IMR-90 (cell line): ENCODE measurements around the gene PRCD. TPM values are rescaled to one million over a fixed set of nuclear protein-coding genes. Genes with fewer than 3 reads are reported as not detected.
"Not testable (repeated sequence)": the region's sequence is repeated elsewhere in the genome, so short reads cannot be mapped to it uniquely, and the experiment has no call there.

Experiments
- ATAC-seq: fragments of 200-7000 bp; cut with Tn5 transposase; 2 replicates; pipeline ENCODE4 v1.9.1; 2020; ENCODE audit warnings: low read depth, mild to moderate bottlenecking, moderate library complexity
- BruUV-seq: library from RNA; stranded (reverse); fragments of 400-500 nt; replicated peaks from 2 replicates; lab custom pipeline; 2021; lab: Mats Ljungman, UMichigan
- CTCF ChIA-PET: fragments of 300-600 bp; formaldehyde crosslinking; extraction: SDS; loops from one replicate; lab custom pipeline; 2021; ENCODE audit warnings: antibody characterized with exemption; lab: Yijun Ruan, JAX
- POLR2A ChIA-PET: fragments of 300-600 bp; sonication (Branson Sonifier 250); formaldehyde crosslinking; loops from one replicate; lab custom pipeline; 2022; ENCODE audit warnings: antibody characterized with exemption; ENCODE audit not compliant: unreplicated experiment; lab: Charles Lee
- DNase-seq: peaks from one replicate; pipeline ENCODE4 v3.0.0; 2013
- H2AFZ ChIP-seq: replicated peaks from 2 replicates; pipeline ENCODE3; 2013; ENCODE audit warnings: low read length, mild to moderate bottlenecking; ENCODE audit not compliant: poor library complexity
- H2AK5ac ChIP-seq: 2 replicates; pipeline ENCODE4 v1.6.1; 2013; ENCODE audit warnings: low read depth, low read length, inconsistent platforms
- H2AK9ac ChIP-seq: replicated peaks from 2 replicates; pipeline ENCODE3; 2013; ENCODE audit warnings: mild to moderate bottlenecking, low read depth, low read length, moderate library complexity; ENCODE audit not compliant: poor library complexity
- H2BK120ac ChIP-seq: 2 replicates; pipeline ENCODE4 v1.6.1; 2013; ENCODE audit warnings: low read depth, low read length, inconsistent platforms
- H2BK15ac ChIP-seq: 3 replicates; pipeline ENCODE4 v1.6.1; 2013; ENCODE audit warnings: low read depth, low read length, inconsistent platforms
- H2BK20ac ChIP-seq: 2 replicates; pipeline ENCODE4 v1.6.1; 2013; ENCODE audit warnings: low read depth, mild to moderate bottlenecking, inconsistent platforms, low read length, moderate library complexity
- H2BK5ac ChIP-seq: 2 replicates; pipeline ENCODE4 v1.6.1; 2013; ENCODE audit warnings: mild to moderate bottlenecking, low read depth, low read length, inconsistent platforms; ENCODE audit not compliant: poor library complexity, severe bottlenecking
- H3K14ac ChIP-seq: replicated peaks from 2 replicates; pipeline ENCODE4 v1.6.1; 2013; ENCODE audit warnings: low read depth, low read length, inconsistent platforms
- H3K18ac ChIP-seq: 2 replicates; pipeline ENCODE4 v1.6.1; 2013; ENCODE audit warnings: low read depth, low read length, control low read depth
- H3K23ac ChIP-seq: 2 replicates; pipeline ENCODE4 v1.6.1; 2013; ENCODE audit warnings: low read depth, low read length, inconsistent platforms
- H3K27ac ChIP-seq: 2 replicates; pipeline ENCODE4 v1.5.1; 2013; ENCODE audit warnings: mild to moderate bottlenecking, control low read depth, low read length; ENCODE audit not compliant: insufficient read depth
- H3K27me3 ChIP-seq: 2 replicates; pipeline ENCODE4 v1.6.1; 2013; ENCODE audit warnings: low read length; ENCODE audit not compliant: control insufficient read depth, insufficient read depth
- H3K36me3 ChIP-seq: 2 replicates; pipeline ENCODE4 v1.6.1; 2013; ENCODE audit warnings: low read length, mixed read lengths; ENCODE audit not compliant: control insufficient read depth, insufficient read depth
- H3K4ac ChIP-seq: 2 replicates; pipeline ENCODE4 v1.6.1; 2013; ENCODE audit warnings: low read depth, low read length, inconsistent platforms
- H3K4me1 ChIP-seq: 2 replicates; pipeline ENCODE4 v1.6.1; 2013; ENCODE audit warnings: low read length, mixed read lengths; ENCODE audit not compliant: control insufficient read depth, insufficient read depth
- H3K4me2 ChIP-seq: 2 replicates; pipeline ENCODE4 v1.6.1; 2013; ENCODE audit warnings: low read depth, mild to moderate bottlenecking, control low read depth, low read length, moderate library complexity
- H3K4me3 ChIP-seq: 2 replicates; pipeline ENCODE4 v1.5.1; 2013; ENCODE audit warnings: low read depth, mild to moderate bottlenecking, control low read depth, low read length, moderate library complexity; ENCODE audit not compliant: insufficient read depth
- H3K56ac ChIP-seq: 2 replicates; pipeline ENCODE4 v1.6.1; 2013; ENCODE audit warnings: low read length, inconsistent platforms; ENCODE audit not compliant: insufficient read depth; ENCODE audit errors: extremely low read depth
- H3K79me1 ChIP-seq, 2 experiments: 2 replicates each; pipeline ENCODE4 v1.6.1; 2013; ENCODE audit warnings: low read length in 2 of 2, inconsistent platforms in 1 of 2, low read depth in 1 of 2
- H3K9ac ChIP-seq: 2 replicates; pipeline ENCODE4 v1.6.1; 2013; ENCODE audit warnings: low read depth, low read length, control low read depth
- H3K9me1 ChIP-seq: 2 replicates; pipeline ENCODE4 v1.6.1; 2013; ENCODE audit warnings: low read length, inconsistent platforms; ENCODE audit not compliant: insufficient read depth
- H3K9me3 ChIP-seq: 2 replicates; pipeline ENCODE4 v1.6.1; 2013; ENCODE audit warnings: low read length; ENCODE audit not compliant: control insufficient read depth, insufficient read depth
- H4K20me1 ChIP-seq: 2 replicates; pipeline ENCODE4 v1.6.1; 2013; ENCODE audit warnings: low read length, inconsistent platforms; ENCODE audit not compliant: insufficient read depth
- H4K5ac ChIP-seq: 2 replicates; pipeline ENCODE4 v1.6.1; 2013; ENCODE audit warnings: mild to moderate bottlenecking, low read depth, low read length, control low read depth
- H4K8ac ChIP-seq, 2 experiments: 2 replicates each; pipeline ENCODE4 v1.6.1; 2013; ENCODE audit warnings: low read depth in 2 of 2, low read length in 2 of 2, control low read depth in 1 of 2, inconsistent platforms in 1 of 2
- H4K91ac ChIP-seq: 2 replicates; pipeline ENCODE4 v1.6.1; 2013; ENCODE audit warnings: low read depth, low read length, inconsistent platforms; ENCODE audit not compliant: insufficient read depth
- WGBS, 2 experiments: methylation state at CpG; one replicate each; pipeline versions ENCODE4 v1.1.5 to v1.1.7; 2013; ENCODE audit warnings: missing lambda C conversion rate in 2 of 2; ENCODE audit not compliant: insufficient read length in 1 of 2; ENCODE audit errors: extremely low coverage in 2 of 2; 5-methylcytosine and 5-hydroxymethylcytosine counted together
- dilution Hi-C: fragments of 300-500 bp; cut with HindIII; formaldehyde crosslinking; loops from one replicate; pipeline ENCODE4 v1.14.3; 2018; ENCODE audit warnings: low sequenced_read_pairs; ENCODE audit not compliant: unreplicated experiment
- in situ Hi-C: fragments of 300-500 bp; cut with MboI; formaldehyde crosslinking; loops from 3 replicates; pipeline ENCODE4 v1.14.3; 2019; ENCODE audit warnings: low sequenced_read_pairs, inconsistent platforms, mixed read lengths
- intact Hi-C: fragments of 100-400 bp; cut with micrococcal nuclease; formaldehyde crosslinking; loops from 2 replicates; pipeline ENCODE4 v1.10.0; 2022
- polyA plus RNA-seq, 3 experiments: library from polyadenylated mRNA; depleted of rRNA; stranded (reverse); fragments of >200 nt; gene quantifications; 2 replicates each; pipeline ENCODE4 v1.2.3, GENCODE V29; 2012; ENCODE audit warnings: low replicate concordance in 1 of 3
- total RNA-seq: library from RNA; depleted of rRNA; stranded (reverse); fragments of >200 nt; gene quantifications from 2 replicates; pipeline ENCODE4 v1.2.3, GENCODE V29; 2012

Gene PRCD
- total and polyA plus RNA-seq, 2 of the 4 experiments (the other 2 are of a cell fraction), result 0.32 TPM; not detected in 1

DNA sequence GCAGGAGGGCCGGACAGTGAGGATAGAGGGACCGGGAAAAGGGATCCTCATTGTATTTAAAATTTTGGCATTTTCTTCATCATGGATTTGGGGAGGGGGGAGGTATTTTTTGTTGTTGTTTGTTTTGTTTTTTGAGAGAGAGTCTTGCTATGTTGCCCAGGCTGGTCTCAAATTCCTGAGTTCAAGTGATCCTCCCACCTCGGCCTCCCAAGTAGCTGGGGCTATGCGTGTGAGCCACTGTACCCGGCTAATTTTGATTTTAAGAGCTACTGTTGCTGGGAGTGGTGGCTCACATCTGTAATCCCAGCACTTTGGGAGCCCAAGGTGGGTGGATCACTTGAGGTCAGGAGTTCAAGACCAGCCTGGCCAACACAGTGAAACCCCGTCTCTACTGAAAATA is 25.5 kb upstream of the PRCD start:
- H2AK9ac ChIP-seq, H3K9me3 ChIP-seq, H4K20me1 ChIP-seq, H2BK15ac ChIP-seq, H3K4ac ChIP-seq, H4K8ac ChIP-seq, H3K23ac ChIP-seq, H3K36me3 ChIP-seq, H4K91ac ChIP-seq, ATAC-seq, H2BK120ac ChIP-seq, H2AK5ac ChIP-seq, BruUV-seq, H3K56ac ChIP-seq, H3K14ac ChIP-seq, H3K18ac ChIP-seq, POLR2A ChIA-PET, H3K4me3 ChIP-seq, H3K27ac ChIP-seq, H3K9me1 ChIP-seq, H2BK20ac ChIP-seq, H3K27me3 ChIP-seq, H4K5ac ChIP-seq, H2AFZ ChIP-seq, DNase-seq, H3K9ac ChIP-seq, CTCF ChIA-PET, H3K4me2 ChIP-seq, in situ Hi-C loops, H3K79me1 ChIP-seq, H2BK5ac ChIP-seq, intact Hi-C loops, dilution Hi-C loops: not testable (repeated sequence)
- no CpG with 5 or more reads among the region's 6 CpGs for WGBS, 2 experiments
- H3K4me1 ChIP-seq, result peaks cover 10% of the 10 kb centered on the region
